ENCODE data around the gene ADGRL3.
"Not testable (repeated sequence)": the region's sequence is repeated elsewhere in the genome, so short reads cannot be mapped to it uniquely, and the experiment has no call there.

ADGRL3 gene

GRCh38 chr4:61933527-61933926 lies 733.4 kb downstream of the ADGRL3 start:
- DNase-seq: no peak

- DNase-seq: no peak
Measured at GRCh38 chr4:61934198-61934597, 734.1 kb downstream of the ADGRL3 start.

GRCh38 chr4:61938250-61938846 lies 738.2 kb downstream of the ADGRL3 start:
- DNase-seq: no peak

- no peak for DNase-seq
Measured at GRCh38 chr4:61950625-61951024, 750.5 kb downstream of the ADGRL3 start.

GRCh38 chr4:61953386-61953785 lies 753.3 kb downstream of the ADGRL3 start:
- no peak for DNase-seq

- DNase-seq: no peak
Measured at GRCh38 chr4:61958591-61958990, 758.5 kb downstream of the ADGRL3 start.

- DNase-seq: no peak
Measured at GRCh38 chr4:61959087-61959486, 759.0 kb downstream of the ADGRL3 start.

GRCh38 chr4:61984260-61984909 lies 784.3 kb downstream of the ADGRL3 start:
- no peak for DNase-seq

GRCh38 chr4:61985426-61985825 lies 785.3 kb downstream of the ADGRL3 start:
- no peak for DNase-seq

- not testable (repeated sequence) for DNase-seq
Measured at GRCh38 chr4:61986929-61987328, 786.8 kb downstream of the ADGRL3 start.

- no peak for DNase-seq
Measured at GRCh38 chr4:61992351-61992750, 792.2 kb downstream of the ADGRL3 start.

GRCh38 chr4:61994036-61994435 lies 793.9 kb downstream of the ADGRL3 start:
- no peak for DNase-seq

- DNase-seq: no peak
Measured at GRCh38 chr4:61995717-61996340, 795.7 kb downstream of the ADGRL3 start.

- DNase-seq: no peak
Measured at GRCh38 chr4:61996943-61997342, 796.8 kb downstream of the ADGRL3 start.

GRCh38 chr4:61997831-61998230 lies 797.7 kb downstream of the ADGRL3 start:
- DNase-seq: no peak

GRCh38 chr4:62003695-62004094 lies 803.6 kb downstream of the ADGRL3 start:
- DNase-seq: no peak

- no peak for DNase-seq
Measured at GRCh38 chr4:62004881-62005280, 804.8 kb downstream of the ADGRL3 start.

- DNase-seq: no peak
Measured at GRCh38 chr4:62006108-62006507, 806.0 kb downstream of the ADGRL3 start.

- no peak for DNase-seq
Measured at GRCh38 chr4:62015043-62015739, 815.1 kb downstream of the ADGRL3 start.

GRCh38 chr4:62018537-62018936 lies 818.4 kb downstream of the ADGRL3 start:
- no peak for DNase-seq

- no peak for DNase-seq
Measured at GRCh38 chr4:62023633-62024032, 823.5 kb downstream of the ADGRL3 start.

- no peak for DNase-seq
Measured at GRCh38 chr4:62028745-62029144, 828.6 kb downstream of the ADGRL3 start.

- DNase-seq: no peak
Measured at GRCh38 chr4:62030958-62031357, 830.8 kb downstream of the ADGRL3 start.

- DNase-seq: no peak
Measured at GRCh38 chr4:62037571-62037970, 837.4 kb downstream of the ADGRL3 start.

All from stimulated activated CD4-positive, alpha-beta T cell treated with anti-CD3 and anti-CD28 coated beads, Interleukin-4, amount 100 ng/mL, for 24 hours (primary cell).